Panc1 (cell line): ENCODE data around the gene NFKBIB.

Experiments
- POLR2AphosphoS5 ChIP-seq: IDR thresholded peaks from 2 replicates; pipeline ENCODE4 v1.6.1; 2012; ENCODE audit warnings: mild to moderate bottlenecking, low read depth, low read length, moderate library complexity
- TF ChIP-seq, protein P1 (sequence below): fragments of 450-650 bp; IDR thresholded peaks from 2 replicates; pipeline ENCODE4 v1.5.1; 2017; ENCODE audit warnings: mild to moderate bottlenecking
- TF ChIP-seq, protein P2 (sequence below), 2 experiments: IDR thresholded peaks; 2 replicates each; pipeline ENCODE4 v1.6.1; 2011 to 2012; ENCODE audit warnings: low read depth in 2 of 2, control low read depth in 1 of 2, low read length in 1 of 2, mild to moderate bottlenecking in 1 of 2, moderate library complexity in 1 of 2; ENCODE audit not compliant: insufficient read depth in 1 of 2

DNA sequence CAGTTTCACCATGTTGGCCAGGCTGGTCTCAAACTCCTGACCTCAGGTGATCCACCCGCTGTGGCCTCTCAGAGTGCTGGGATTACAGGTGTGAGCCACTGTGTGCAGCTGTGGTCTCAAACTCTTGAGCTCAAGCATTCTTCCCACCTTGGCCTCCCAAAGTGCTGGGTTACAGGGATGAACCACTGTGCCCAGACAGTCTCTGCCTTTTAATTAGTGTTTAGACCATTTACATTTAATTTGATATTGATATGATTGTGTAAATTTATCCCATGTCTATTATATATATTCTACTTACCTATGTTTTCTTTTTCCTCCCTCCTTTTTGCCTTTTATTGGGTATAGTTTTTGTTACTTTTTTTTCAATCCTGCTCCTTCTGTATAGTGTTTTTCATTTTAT lies 1.9 kb downstream of the NFKBIB start:
- TF ChIP-seq, protein P1, sequence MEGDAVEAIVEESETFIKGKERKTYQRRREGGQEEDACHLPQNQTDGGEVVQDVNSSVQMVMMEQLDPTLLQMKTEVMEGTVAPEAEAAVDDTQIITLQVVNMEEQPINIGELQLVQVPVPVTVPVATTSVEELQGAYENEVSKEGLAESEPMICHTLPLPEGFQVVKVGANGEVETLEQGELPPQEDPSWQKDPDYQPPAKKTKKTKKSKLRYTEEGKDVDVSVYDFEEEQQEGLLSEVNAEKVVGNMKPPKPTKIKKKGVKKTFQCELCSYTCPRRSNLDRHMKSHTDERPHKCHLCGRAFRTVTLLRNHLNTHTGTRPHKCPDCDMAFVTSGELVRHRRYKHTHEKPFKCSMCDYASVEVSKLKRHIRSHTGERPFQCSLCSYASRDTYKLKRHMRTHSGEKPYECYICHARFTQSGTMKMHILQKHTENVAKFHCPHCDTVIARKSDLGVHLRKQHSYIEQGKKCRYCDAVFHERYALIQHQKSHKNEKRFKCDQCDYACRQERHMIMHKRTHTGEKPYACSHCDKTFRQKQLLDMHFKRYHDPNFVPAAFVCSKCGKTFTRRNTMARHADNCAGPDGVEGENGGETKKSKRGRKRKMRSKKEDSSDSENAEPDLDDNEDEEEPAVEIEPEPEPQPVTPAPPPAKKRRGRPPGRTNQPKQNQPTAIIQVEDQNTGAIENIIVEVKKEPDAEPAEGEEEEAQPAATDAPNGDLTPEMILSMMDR, result no peak
- TF ChIP-seq POLR2AphosphoS5, result no peak
- TF ChIP-seq, protein P2, sequence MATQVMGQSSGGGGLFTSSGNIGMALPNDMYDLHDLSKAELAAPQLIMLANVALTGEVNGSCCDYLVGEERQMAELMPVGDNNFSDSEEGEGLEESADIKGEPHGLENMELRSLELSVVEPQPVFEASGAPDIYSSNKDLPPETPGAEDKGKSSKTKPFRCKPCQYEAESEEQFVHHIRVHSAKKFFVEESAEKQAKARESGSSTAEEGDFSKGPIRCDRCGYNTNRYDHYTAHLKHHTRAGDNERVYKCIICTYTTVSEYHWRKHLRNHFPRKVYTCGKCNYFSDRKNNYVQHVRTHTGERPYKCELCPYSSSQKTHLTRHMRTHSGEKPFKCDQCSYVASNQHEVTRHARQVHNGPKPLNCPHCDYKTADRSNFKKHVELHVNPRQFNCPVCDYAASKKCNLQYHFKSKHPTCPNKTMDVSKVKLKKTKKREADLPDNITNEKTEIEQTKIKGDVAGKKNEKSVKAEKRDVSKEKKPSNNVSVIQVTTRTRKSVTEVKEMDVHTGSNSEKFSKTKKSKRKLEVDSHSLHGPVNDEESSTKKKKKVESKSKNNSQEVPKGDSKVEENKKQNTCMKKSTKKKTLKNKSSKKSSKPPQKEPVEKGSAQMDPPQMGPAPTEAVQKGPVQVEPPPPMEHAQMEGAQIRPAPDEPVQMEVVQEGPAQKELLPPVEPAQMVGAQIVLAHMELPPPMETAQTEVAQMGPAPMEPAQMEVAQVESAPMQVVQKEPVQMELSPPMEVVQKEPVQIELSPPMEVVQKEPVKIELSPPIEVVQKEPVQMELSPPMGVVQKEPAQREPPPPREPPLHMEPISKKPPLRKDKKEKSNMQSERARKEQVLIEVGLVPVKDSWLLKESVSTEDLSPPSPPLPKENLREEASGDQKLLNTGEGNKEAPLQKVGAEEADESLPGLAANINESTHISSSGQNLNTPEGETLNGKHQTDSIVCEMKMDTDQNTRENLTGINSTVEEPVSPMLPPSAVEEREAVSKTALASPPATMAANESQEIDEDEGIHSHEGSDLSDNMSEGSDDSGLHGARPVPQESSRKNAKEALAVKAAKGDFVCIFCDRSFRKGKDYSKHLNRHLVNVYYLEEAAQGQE (IDR thresholded peaks at IDR 0.05; ENCODE audit: insufficient read depth in 1 of 2, low read depth in 2 of 2, low read length in 1 of 2), result no peak
